Naive thymus-derived CD8-positive, alpha-beta T cell (primary cell): Measurements from ENCODE around the gene TUT4. TPM values are rescaled to one million over a fixed set of nuclear protein-coding genes. Genes with fewer than 3 reads are reported as not detected.
A peak's percentile ranks its signal among the peaks of the same experiment; 100 is the strongest.

Source experiments
- ATAC-seq, 2 donors: fragments of 150-1000 bp; cut with Tn5 transposase in 1 of 2; sonication (Bioruptor Pico), chemical (Tn5 transposase) in 1 of 2; 1 replicate in 1 of 2; 2 replicates in 1 of 2; pipeline ENCODE4 v1.10.0; 2021; ENCODE audit warnings: mild to moderate bottlenecking in 2 of 2, moderate library complexity in 2 of 2
- POLR2A ChIA-PET: fragments of 350-600 bp; sonication (Branson Sonifier 250); formaldehyde crosslinking; loops from one replicate; lab custom pipeline; 2021; ENCODE audit warnings: antibody characterized with exemption; lab: Charles Lee
- DNase-seq, 10 donors: peaks; one replicate each; pipeline versions ENCODE4 v3.0.0 to v3.0.0-alpha.2; 2020 to 2022
- H3K27ac Mint-ChIP-seq, 10 donors: one replicate each; pipeline ENCODE4 v1.8.0; 2020 to 2022; ENCODE audit warnings: mild to moderate bottlenecking in 10 of 10, mixed read lengths in 10 of 10, moderate library complexity in 4 of 10, inconsistent platforms in 1 of 10
- H3K27me3 Mint-ChIP-seq, 5 donors: one replicate each; pipeline ENCODE4 v1.8.0; 2021 to 2022; ENCODE audit warnings: mixed read lengths in 5 of 5
- H3K36me3 Mint-ChIP-seq, 3 donors: one replicate each; pipeline ENCODE4 v1.8.0; 2020 to 2022; ENCODE audit warnings: mixed read lengths in 3 of 3, mild to moderate bottlenecking in 2 of 3, inconsistent platforms in 1 of 3
- H3K4me1 Mint-ChIP-seq, 4 donors: one replicate each; pipeline ENCODE4 v1.8.0; 2021 to 2022; ENCODE audit warnings: mixed read lengths in 4 of 4
- H3K4me3 Mint-ChIP-seq, 10 donors: one replicate each; pipeline ENCODE4 v1.8.0; 2020 to 2022; ENCODE audit warnings: mild to moderate bottlenecking in 10 of 10, mixed read lengths in 10 of 10, moderate library complexity in 6 of 10, inconsistent platforms in 1 of 10
- H3K9me3 Mint-ChIP-seq, 9 donors: one replicate each; pipeline ENCODE4 v1.8.0; 2020 to 2022; ENCODE audit warnings: mixed read lengths in 9 of 9, mild to moderate bottlenecking in 3 of 9, inconsistent platforms in 1 of 9, moderate library complexity in 1 of 9
- polyA plus RNA-seq, 3 donors: library from polyadenylated mRNA; unstranded; fragments of 300-500 nt; fragmentation: Illumina TruSeq; gene quantifications; one replicate each; pipeline ENCODE4 v1.2.3, GENCODE V29; 2021
- total RNA-seq, 8 experiments: library from RNA in 2 of 8; stranded (reverse) in 2 of 8; gene quantifications; one replicate each; pipeline ENCODE4 v1.2.3 and lab custom pipeline; 2021 to 2026

TUT4 gene
- total and polyA plus RNA-seq, 5 experiments from 2014 or later: 31.6 to 178 (median 40.9) TPM

- H3K27me3 Mint-ChIP-seq: no peaks in the 10 kb centered on the region
- POLR2A ChIA-PET: interaction anchor here (0.6 to 2.3 kb wide), 6 partner anchors 11 to 82 kb away, joined by 3 to 8 read pairs (median 4); partner anchors contain the start of genes GPX7, SHISAL2A and TUT4
- H3K36me3 Mint-ChIP-seq: no peaks in the 10 kb centered on the region
- ATAC-seq (peak; percentile 86 to 89), DNase-seq (peak in 5 of 10 donors; percentile 7 to 44 (median 32))
- peak overlapping the region in 1 of 10 donors; percentile 0 for H3K4me3 Mint-ChIP-seq
- H3K27ac Mint-ChIP-seq: peak overlapping the region in 7 of 10 donors; percentile 0 to 66 (median 27)
- H3K4me1 Mint-ChIP-seq: peaks cover 13 to 26% (median 23%) of the 10 kb centered on the region in 4 donors
- no peaks in the 10 kb centered on the region for H3K9me3 Mint-ChIP-seq
Observed at GRCh38 chr1:52567943-52568342, 15.1 kb upstream of the TUT4 start.

GRCh38 chr1:52562766-52563165 is 9.9 kb upstream of the TUT4 start:
- H3K4me1 Mint-ChIP-seq: peaks cover under 1 to 4% (median 2%) of the 10 kb centered on the region in 4 donors
- POLR2A ChIA-PET: no interaction called here
- DNase-seq: no peak
- peaks cover 0 to 6% (median 0%) of the 10 kb centered on the region in 5 donors for H3K27me3 Mint-ChIP-seq
- H3K4me3 Mint-ChIP-seq: no peak overlapping the region
- no peak for ATAC-seq
- H3K36me3 Mint-ChIP-seq: no peaks in the 10 kb centered on the region
- no peaks in the 10 kb centered on the region for H3K9me3 Mint-ChIP-seq
- peak overlapping the region in 1 of 10 donors; percentile 41 for H3K27ac Mint-ChIP-seq

GRCh38 chr1:52559875-52560274 is 7.0 kb upstream of the TUT4 start:
- Mint-ChIP-seq H3K4me1 (peaks cover 3 to 5% (median 4%) of the 10 kb centered on the region in 4 donors), H3K27ac (no peak overlapping the region), H3K27me3 (peaks cover 0 to 6% (median 0%) of the 10 kb centered on the region in 5 donors), H3K36me3 (no peaks in the 10 kb centered on the region), H3K4me3 (no peak overlapping the region), H3K9me3 (no peaks in the 10 kb centered on the region)
- ATAC-seq (no peak), DNase-seq (no peak)
- POLR2A ChIA-PET: interaction anchor here (0.6 kb wide), 1 partner anchor 30 kb away, joined by 3 read pairs; no protein-coding TSS in a partner anchor

- no peaks in the 10 kb centered on the region for H3K36me3 Mint-ChIP-seq
- peaks cover 0 to 6% (median 0%) of the 10 kb centered on the region in 5 donors for H3K27me3 Mint-ChIP-seq
- H3K27ac Mint-ChIP-seq: no peak overlapping the region
- H3K4me3 Mint-ChIP-seq: no peak overlapping the region
- no peak for ATAC-seq
- no peaks in the 10 kb centered on the region for H3K9me3 Mint-ChIP-seq
- no peak for DNase-seq
- POLR2A ChIA-PET: no interaction called here
- H3K4me1 Mint-ChIP-seq: peaks cover 9 to 14% (median 13%) of the 10 kb centered on the region in 4 donors
Observed at GRCh38 chr1:52558941-52559340, 6.0 kb upstream of the TUT4 start.

GRCh38 chr1:52556641-52557360 is 3.9 kb upstream of the TUT4 start:
- Mint-ChIP-seq H3K4me3 (no peak overlapping the region), H3K9me3 (no peaks in the 10 kb centered on the region), H3K27ac (peak overlapping the region in 6 of 10 donors; percentile 1 to 58 (median 4)), H3K36me3 (no peaks in the 10 kb centered on the region), H3K27me3 (peaks cover 0 to 4% (median 0%) of the 10 kb centered on the region in 5 donors), H3K4me1 (peaks cover 9 to 16% (median 14%) of the 10 kb centered on the region in 4 donors)
- DNase-seq (no peak), ATAC-seq (no peak)
- POLR2A ChIA-PET: interaction anchor here (1.5 kb wide), 1 partner anchor 11 kb away, joined by 4 read pairs; no protein-coding TSS in a partner anchor

GRCh38 chr1:52554756-52555155 is 1.9 kb upstream of the TUT4 start:
- no peaks in the 10 kb centered on the region for H3K36me3 Mint-ChIP-seq
- DNase-seq: peak in 2 of 10 donors; percentile 33 to 35
- POLR2A ChIA-PET: interaction anchor here (0.5 to 2.6 kb wide), 3 partner anchors 13 to 149 kb away, joined by 6 to 9 read pairs (median 8); no protein-coding TSS in a partner anchor
- peaks cover 13 to 25% (median 22%) of the 10 kb centered on the region in 4 donors for H3K4me1 Mint-ChIP-seq
- no peaks in the 10 kb centered on the region for H3K9me3 Mint-ChIP-seq
- ATAC-seq: no peak
- no peaks in the 10 kb centered on the region for H3K27me3 Mint-ChIP-seq
- H3K4me3 Mint-ChIP-seq: peak overlapping the region in 8 of 10 donors; percentile 30 to 86 (median 78)
- peak overlapping the region; percentile 72 to 95 (median 87) for H3K27ac Mint-ChIP-seq

GRCh38 chr1:52554267-52554640 is 1.4 kb upstream of the TUT4 start:
- DNase-seq (peak in 2 of 10 donors; percentile 5 to 9), ATAC-seq (no peak)
- H3K9me3 Mint-ChIP-seq: no peaks in the 10 kb centered on the region
- peak overlapping the region in 8 of 10 donors; percentile 62 to 86 (median 78) for H3K4me3 Mint-ChIP-seq
- no peaks in the 10 kb centered on the region for H3K36me3 Mint-ChIP-seq
- POLR2A ChIA-PET: interaction anchor here (0.5 to 2.6 kb wide), 15 partner anchors 9 to 150 kb away, joined by 3 to 67 read pairs (median 8); partner anchors contain the start of genes GPX7, ORC1, PRPF38A and SHISAL2A
- no peaks in the 10 kb centered on the region for H3K27me3 Mint-ChIP-seq
- peaks cover 16 to 30% (median 27%) of the 10 kb centered on the region in 4 donors for H3K4me1 Mint-ChIP-seq
- peak overlapping the region; percentile 72 to 95 (median 87) for H3K27ac Mint-ChIP-seq

GRCh38 chr1:52553362-52554266 is 722 bp upstream of the TUT4 start:
- peaks cover 22 to 36% (median 33%) of the 10 kb centered on the region in 4 donors for H3K4me1 Mint-ChIP-seq
- H3K27me3 Mint-ChIP-seq: no peaks in the 10 kb centered on the region
- peak overlapping the region in 8 of 10 donors; percentile 62 to 86 (median 78) for H3K4me3 Mint-ChIP-seq
- DNase-seq: peak; percentile 83 to 95 (median 91)
- POLR2A ChIA-PET: interaction anchor here (0.6 to 2.6 kb wide), 34 partner anchors 10 to 674 kb away, joined by 3 to 67 read pairs (median 4); partner anchors contain the start of genes CC2D1B, GPX7, ORC1 and PRPF38A
- ATAC-seq: peak; percentile 73 to 78
- H3K27ac Mint-ChIP-seq: peak overlapping the region; percentile 72 to 95 (median 87)
- no peaks in the 10 kb centered on the region for H3K36me3 Mint-ChIP-seq
- H3K9me3 Mint-ChIP-seq: no peaks in the 10 kb centered on the region

GRCh38 chr1:52552236-52552504 is 722 bp downstream of the TUT4 start:
- POLR2A ChIA-PET: interaction anchor here (1.0 to 2.6 kb wide), 7 partner anchors 15 to 187 kb away, joined by 3 to 28 read pairs (median 8); partner anchors contain the start of genes CC2D1B, GPX7, ORC1 and PRPF38A
- H3K9me3 Mint-ChIP-seq: no peaks in the 10 kb centered on the region
- H3K36me3 Mint-ChIP-seq: no peaks in the 10 kb centered on the region
- H3K27ac Mint-ChIP-seq: no peak overlapping the region
- H3K4me1 Mint-ChIP-seq: peaks cover 24 to 45% (median 43%) of the 10 kb centered on the region in 4 donors
- no peaks in the 10 kb centered on the region for H3K27me3 Mint-ChIP-seq
- no peak overlapping the region for H3K4me3 Mint-ChIP-seq
- DNase-seq (peak; percentile 49 to 91 (median 82)), ATAC-seq (peak; percentile 43 to 66)

- no peaks in the 10 kb centered on the region for H3K9me3 Mint-ChIP-seq
- no peak for ATAC-seq
- no peak overlapping the region for H3K27ac Mint-ChIP-seq
- no peaks in the 10 kb centered on the region for H3K27me3 Mint-ChIP-seq
- H3K4me3 Mint-ChIP-seq: no peak overlapping the region
- DNase-seq: peak; percentile 6 to 65 (median 40)
- peaks cover 24 to 49% (median 43%) of the 10 kb centered on the region in 4 donors for H3K4me1 Mint-ChIP-seq
- H3K36me3 Mint-ChIP-seq: no peaks in the 10 kb centered on the region
- POLR2A ChIA-PET: interaction anchor here (0.8 to 2.5 kb wide), 4 partner anchors 16 to 81 kb away, joined by 3 to 16 read pairs (median 4); partner anchors contain the start of gene SHISAL2A
Observed at GRCh38 chr1:52551507-52552235, 1.2 kb downstream of the TUT4 start.

GRCh38 chr1:52550447-52550846 is 2.4 kb downstream of the TUT4 start:
- H3K4me3 Mint-ChIP-seq: peak overlapping the region; percentile 35 to 85 (median 70)
- ATAC-seq: no peak
- POLR2A ChIA-PET: interaction anchor here (0.9 to 1.3 kb wide), 3 partner anchors 17 to 84 kb away, joined by 3 to 4 read pairs (median 4); no protein-coding TSS in a partner anchor
- peak overlapping the region; percentile 38 to 94 (median 84) for H3K27ac Mint-ChIP-seq
- no peaks in the 10 kb centered on the region for H3K27me3 Mint-ChIP-seq
- H3K9me3 Mint-ChIP-seq: peaks cover 0 to 4% (median 0%) of the 10 kb centered on the region in 9 donors
- H3K36me3 Mint-ChIP-seq: peaks cover 4 to 5% (median 4%) of the 10 kb centered on the region in 3 donors
- peak in 2 of 10 donors; percentile 10 to 16 for DNase-seq
- H3K4me1 Mint-ChIP-seq: peaks cover 24 to 59% (median 48%) of the 10 kb centered on the region in 4 donors
